Epidermal melanocyte (primary cell): ENCODE data around the gene UBE2K.
"Not testable (repeated sequence)": the region's sequence is repeated elsewhere in the genome, so short reads cannot be mapped to it uniquely, and the experiment has no call there.

Experiments used
- DNase-seq: peaks from one replicate; pipeline ENCODE4 v3.0.0; 2011; ENCODE audit warnings: low spot score; ENCODE audit not compliant: insufficient read length

UBE2K gene

GRCh38 chr4:39689970-39690369 is 8.0 kb upstream of the UBE2K start:
- no peak for DNase-seq

DNA sequence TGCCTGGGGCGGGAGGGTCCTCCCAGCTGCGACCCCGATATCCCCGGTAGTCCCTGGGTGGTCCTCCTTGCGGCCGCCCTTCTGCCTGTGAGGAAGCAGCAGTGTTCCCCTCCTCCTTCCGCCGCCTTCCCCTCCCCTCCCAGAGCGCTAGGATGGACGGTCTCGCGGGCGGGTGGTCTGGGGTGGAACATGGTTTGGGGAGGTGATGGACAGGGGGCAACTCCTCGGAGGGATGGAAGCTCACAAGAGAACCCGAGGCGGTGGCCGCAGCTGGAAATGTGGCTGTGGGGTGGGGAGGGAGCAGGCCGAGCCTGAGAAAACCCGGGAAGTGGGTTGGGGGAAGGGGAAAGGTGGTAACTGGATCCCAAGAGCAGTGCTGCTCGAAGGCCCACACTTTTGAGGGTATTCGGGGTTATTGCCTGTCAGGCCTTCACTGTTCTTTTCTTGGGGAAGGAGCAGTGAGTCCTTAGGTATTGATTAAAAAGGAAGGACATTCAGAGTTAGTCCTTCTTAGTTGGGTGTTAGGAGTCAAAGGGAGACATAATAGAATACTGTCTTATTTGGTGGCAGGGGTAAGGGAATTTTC is 581 bp downstream of the UBE2K start:
- DNase-seq: no peak

GRCh38 chr4:39699687-39700409 is 1.9 kb downstream of the UBE2K start:
- no peak for DNase-seq

DNA sequence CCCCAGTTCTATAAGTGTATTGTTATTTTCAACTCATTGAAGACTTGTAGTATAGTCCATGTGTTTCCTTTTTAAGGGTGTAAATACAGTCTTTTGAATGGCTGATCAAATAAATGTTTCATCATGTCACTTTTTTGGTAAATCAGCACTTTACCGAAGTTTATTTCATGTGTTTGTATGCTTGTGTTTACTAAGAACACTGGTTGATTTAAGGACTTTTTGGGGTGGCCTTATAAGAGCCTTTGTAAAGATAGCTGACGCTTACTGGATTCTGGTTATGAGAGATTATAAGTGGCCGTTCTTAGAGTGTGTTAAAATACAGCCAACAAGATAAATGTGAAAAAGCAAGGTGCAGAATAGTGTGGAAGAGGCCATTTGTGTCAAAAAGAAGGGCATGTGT is 2.6 kb downstream of the UBE2K start:
- DNase-seq: no peak

DNA sequence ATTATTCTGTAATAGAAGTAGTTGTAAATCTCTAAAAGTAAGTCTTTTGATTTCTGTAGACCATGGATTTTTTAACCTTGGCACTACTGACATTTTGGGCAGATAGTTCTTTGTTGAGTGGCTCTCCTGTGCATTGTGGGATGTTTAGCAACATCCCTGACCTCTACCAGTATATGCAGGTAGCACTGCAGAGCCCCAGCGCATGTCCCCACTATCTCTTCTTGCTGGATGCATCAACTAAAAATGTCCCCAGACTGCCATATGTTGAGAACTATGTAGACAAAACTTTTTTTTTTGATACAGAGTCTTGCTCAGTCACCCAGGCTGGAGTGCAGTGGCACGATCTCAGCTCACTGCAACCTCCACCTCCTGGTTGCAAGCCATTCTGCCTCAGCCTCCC is 4.8 kb downstream of the UBE2K start:
- DNase-seq: no peak

DNA sequence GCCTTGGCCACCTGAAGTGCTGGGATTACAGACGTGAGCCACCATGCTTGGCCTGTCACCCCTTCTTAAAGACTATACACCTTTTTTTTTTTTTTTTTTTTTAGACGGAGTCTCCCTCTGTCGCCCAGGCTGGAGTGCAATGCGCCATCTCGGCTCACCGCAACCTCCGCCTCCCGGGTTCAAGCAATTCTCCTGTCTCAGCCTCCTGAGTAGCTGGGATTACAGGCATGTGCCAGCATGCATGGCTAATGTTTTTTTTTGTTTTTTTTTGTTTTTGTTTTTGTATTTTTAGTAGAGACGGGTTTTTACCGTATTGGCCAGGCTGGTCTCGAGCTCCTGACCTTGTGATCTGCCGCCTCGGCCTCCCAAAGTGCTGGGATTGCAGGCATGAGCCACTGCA is 6.9 kb downstream of the UBE2K start:
- not testable (repeated sequence) for DNase-seq

GRCh38 chr4:39706334-39706733 is 8.4 kb downstream of the UBE2K start:
- no peak for DNase-seq

DNA sequence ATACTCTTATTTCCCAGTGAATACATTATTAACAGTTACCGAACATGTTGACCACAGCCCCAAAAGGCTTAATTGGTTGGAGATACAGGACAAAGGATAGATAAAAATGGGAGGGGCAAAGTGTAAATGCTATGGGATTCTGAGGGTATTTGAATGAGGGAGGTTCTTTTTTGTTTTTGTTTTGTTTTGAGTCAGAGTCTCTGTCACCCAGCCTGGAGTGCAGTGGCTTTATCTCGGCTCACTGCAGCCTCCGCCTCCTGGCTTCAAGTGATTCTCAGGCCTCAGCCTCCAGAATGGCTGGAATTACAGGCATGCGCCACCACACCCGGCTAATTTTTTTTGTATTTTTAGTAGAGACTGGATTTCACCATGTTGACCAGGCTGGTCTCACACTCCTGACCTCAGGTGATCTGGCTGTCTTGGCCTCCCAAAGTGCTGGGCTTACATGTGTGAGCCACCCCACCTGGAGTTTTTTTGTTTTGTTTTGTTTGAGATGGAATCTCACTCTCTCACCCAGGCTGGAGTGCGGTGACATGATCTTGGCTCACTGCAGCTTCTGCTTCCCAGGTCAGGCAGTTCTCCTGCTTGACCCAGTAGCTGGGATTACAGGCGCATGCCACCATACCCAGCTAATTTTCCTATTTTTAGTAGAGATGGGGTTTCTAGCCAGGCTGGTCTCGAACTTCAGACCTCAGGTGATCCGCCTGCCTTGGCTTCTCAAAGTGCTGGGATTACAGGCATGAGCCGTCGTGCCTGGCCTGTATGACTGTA is 9.0 kb downstream of the UBE2K start:
- DNase-seq: no peak

DNA sequence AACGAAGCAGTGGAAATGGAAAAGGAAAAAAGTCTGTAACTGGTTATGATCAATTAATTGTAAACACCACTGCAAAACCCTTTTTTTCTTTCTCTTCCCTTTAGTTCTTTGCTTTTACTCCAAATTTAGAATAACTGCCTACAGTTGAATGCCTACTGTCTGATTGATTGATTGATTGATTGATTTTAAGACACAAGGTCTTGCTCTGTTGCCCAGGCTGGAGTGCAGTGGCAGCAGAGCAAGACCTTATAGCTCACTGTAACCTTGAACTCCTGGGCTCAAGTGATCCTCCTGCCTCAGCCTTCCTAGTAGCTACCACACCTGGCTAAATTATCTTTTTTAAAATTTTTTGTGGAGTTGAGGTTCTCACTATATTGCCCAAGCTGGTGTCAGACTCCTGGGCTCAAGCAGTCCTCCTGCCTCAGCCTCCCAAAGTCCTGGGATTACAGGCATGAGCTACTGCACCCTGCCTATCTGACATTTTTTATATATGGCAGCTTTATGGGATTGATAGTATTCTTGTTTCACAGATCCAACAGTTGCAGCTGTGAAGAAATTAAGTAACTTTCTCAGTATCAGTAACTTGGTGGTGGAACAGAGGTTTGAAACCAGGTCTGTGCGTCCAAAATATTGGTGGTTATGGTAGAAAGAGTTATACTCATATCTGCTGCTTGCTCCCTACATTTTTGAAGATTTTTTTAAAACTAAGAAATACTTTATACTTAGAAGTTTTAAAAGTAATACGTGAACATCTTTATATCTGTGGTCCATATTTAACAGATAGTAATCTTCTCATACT is 12.4 kb downstream of the UBE2K start:
- DNase-seq: no peak

GRCh38 chr4:39712819-39713607 is 15.1 kb downstream of the UBE2K start:
- DNase-seq: no peak

DNA sequence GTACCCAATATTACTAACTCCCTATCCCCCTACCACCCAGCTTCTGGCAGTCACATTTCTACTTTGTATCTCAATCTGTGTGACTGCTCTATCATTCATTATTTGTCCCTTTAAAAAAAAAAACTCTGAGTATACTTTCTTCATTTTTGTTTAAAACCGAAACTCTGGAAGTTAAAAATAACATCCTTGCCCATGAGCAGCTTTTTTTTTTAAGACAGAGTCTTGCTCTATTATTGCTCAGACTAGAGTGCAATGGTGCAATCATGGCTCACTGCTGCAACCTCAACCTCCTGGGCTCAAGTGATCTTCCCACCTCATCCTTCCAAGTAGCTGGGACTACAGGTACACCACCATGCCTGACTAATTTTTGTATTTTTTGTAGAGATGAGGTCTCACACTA is 15.8 kb downstream of the UBE2K start:
- DNase-seq: no peak

- no peak for DNase-seq
These were observed 16.2 kb downstream of the UBE2K start for GRCh38 chr4:39714166-39714565.

DNA sequence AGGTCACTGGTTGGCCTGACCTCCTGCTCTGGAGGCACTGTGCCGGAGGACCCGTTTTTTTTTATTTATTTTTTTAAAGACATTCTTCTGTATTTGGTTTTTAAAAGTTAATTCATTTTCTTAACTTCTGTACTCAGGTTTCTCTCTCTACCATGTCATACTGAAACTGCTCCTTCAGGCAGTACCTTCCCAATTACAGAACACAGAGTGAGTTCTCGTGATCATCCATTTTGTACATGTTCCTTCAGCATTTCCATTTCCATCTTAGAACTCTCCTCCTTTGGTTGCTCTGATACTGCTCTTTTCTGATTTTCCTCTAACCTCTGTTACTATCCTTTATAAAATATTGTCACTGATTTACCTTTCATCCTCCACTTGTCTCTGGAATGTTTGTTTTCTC is 17.9 kb downstream of the UBE2K start:
- DNase-seq: no peak

- DNase-seq: no peak
These were observed 18.4 kb downstream of the UBE2K start for GRCh38 chr4:39716356-39716755.

DNA sequence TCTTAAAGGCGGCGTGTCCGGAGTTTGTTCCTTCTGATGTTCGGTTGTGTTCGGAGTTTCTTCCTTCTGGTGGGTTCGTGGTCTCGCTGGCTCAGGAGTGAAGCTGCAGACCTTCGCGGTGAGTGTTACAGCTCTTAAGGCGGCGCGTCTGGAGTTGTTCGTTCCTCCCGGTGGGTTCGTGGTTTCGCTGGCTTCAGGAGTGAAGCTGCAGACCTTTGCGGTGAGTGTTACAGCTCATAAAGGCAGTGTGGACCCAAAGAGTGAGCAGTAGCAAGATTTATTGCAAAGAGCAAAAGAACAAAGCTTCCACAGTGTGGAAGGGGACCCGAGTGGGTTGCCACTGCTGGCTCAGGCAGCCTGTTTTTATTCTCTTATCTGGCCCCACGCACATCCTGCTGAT is 19.8 kb downstream of the UBE2K start:
- DNase-seq: not testable (repeated sequence)

DNA sequence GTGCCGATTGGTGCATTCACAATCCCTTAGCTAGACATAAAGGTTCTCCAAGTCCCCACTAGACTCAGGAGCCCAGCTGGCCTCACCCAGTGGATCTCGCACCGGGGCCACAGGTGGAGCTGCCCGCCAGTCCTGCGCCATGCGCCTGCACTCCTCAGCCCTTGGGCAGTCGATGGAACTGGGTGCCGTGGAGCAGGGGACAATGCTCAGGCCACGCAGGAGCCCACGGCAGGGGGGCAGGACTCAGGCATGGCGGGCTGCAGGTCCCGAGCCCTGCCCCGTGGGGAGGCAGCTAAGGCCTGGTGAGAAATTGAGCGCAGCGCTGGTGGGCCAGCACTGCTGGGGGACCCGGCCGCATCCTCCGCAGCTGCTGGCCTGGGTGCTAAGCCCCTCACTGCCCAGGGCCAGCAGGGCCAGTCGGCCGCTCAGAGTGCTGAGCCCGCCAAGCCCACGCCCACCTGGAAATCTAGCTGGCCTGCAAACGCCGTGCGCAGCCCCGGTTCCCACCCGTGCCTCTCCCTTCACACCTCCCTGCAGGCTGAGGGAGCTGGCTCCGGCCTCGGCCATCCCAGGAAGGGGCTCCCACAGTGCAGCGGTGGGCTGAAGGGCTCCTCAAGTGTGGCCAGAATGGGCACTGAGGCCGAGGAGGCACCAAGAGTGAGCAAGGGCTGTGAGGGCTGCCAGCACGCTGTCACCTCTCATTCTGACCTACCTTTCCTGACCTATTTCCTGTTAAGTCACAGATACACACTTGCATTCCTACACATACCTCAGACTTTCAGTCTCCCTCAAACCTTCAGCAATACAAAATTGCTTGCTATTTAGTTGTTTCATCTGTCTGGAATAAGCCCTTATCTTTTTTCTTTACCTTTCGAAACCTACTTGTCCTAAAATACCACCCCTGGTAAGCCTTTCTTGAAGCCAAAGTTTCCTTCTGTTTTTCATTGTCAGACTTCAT is 20.7 kb downstream of the UBE2K start:
- no peak for DNase-seq

- DNase-seq: no peak
These were observed 22.1 kb downstream of the UBE2K start for GRCh38 chr4:39719804-39720580.

DNA sequence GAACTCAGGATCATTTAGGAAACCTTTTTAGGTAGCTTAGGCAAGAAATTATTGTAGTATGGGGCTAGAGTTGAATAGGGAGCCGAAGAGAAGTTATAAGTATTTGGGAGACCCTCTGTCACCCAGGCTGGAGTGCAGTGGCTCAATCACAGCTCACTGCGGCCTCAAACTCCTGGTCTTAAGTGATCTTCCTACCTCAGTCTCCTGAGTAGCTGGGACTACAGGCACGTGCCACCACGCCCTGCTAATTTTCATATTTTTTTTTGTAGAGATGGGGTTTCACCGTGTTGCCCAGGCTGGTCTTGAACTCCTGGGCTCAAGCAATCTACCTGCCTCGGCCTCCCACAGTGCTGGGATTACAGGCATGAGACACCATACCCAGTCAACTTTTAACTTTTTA is 23.3 kb downstream of the UBE2K start:
- DNase-seq: not testable (repeated sequence)

- DNase-seq: no peak
These were observed 23.9 kb downstream of the UBE2K start for GRCh38 chr4:39721788-39722187.
